ENCODE results near the gene PBRM1.

- TF ChIP-seq POLR2AphosphoS5 (IDR thresholded peaks at IDR 0.05) (no peak), CTCF (IDR thresholded peaks at IDR 0.05) (no peak), POLR2A (IDR thresholded peaks at IDR 0.05) (no peak), EP300 (IDR thresholded peaks at IDR 0.05) (no peak)
Observed at GRCh38 chr3:52704611-52705437, 19.1 kb upstream of the PBRM1 start.
